Liver (tissue), 9 donors: ENCODE results near the gene PLG. TPM values are rescaled to one million over a fixed set of nuclear protein-coding genes. Genes with fewer than 3 reads are reported as not detected.

Source experiments
- DNase-seq: peaks from one replicate; pipeline ENCODE4 v3.0.0-alpha.2; 2017; ENCODE audit warnings: low spot score
- H3K27ac ChIP-seq, 2 donors: one replicate each; pipeline ENCODE4 v1.7.0; 2013; ENCODE audit warnings: inconsistent platforms in 2 of 2, low read length in 2 of 2, control low read depth in 1 of 2, low read depth in 1 of 2, mild to moderate bottlenecking in 1 of 2
- H3K27me3 ChIP-seq, 4 donors: one replicate each; pipeline versions ENCODE4 v1.6.1 to v1.7.0; 2013; ENCODE audit warnings: low read length in 3 of 4, inconsistent platforms in 1 of 4, mild to moderate bottlenecking in 1 of 4, moderate library complexity in 1 of 4; ENCODE audit not compliant: control insufficient read depth in 4 of 4, insufficient read depth in 4 of 4
- H3K36me3 ChIP-seq, 4 donors: one replicate each; pipeline versions ENCODE4 v1.6.1 to v1.7.0; 2013; ENCODE audit warnings: low read length in 3 of 4, mild to moderate bottlenecking in 3 of 4, low read depth in 1 of 4, moderate library complexity in 1 of 4; ENCODE audit not compliant: control insufficient read depth in 4 of 4, insufficient read depth in 3 of 4
- H3K4me1 ChIP-seq, 4 donors: one replicate each; pipeline versions ENCODE4 v1.6.1 to v1.7.0; 2013; ENCODE audit warnings: low read length in 3 of 4, mild to moderate bottlenecking in 3 of 4, moderate library complexity in 1 of 4; ENCODE audit not compliant: control insufficient read depth in 4 of 4, insufficient read depth in 4 of 4
- H3K4me3 ChIP-seq, 3 donors: one replicate each; pipeline versions ENCODE4 v1.6.1 to v1.7.0; 2013; ENCODE audit warnings: low read length in 3 of 3, control low read depth in 1 of 3, low read depth in 1 of 3, mild to moderate bottlenecking in 1 of 3
- H3K9ac ChIP-seq, 2 donors: one replicate each; pipeline ENCODE4 v1.7.0; 2013; ENCODE audit warnings: low read length in 2 of 2, mild to moderate bottlenecking in 2 of 2, moderate library complexity in 2 of 2, control low read depth in 1 of 2, low read depth in 1 of 2
- H3K9me3 ChIP-seq, 4 donors: one replicate each; pipeline versions ENCODE4 v1.6.1 to v1.7.0; 2013; ENCODE audit warnings: low read length in 3 of 4; ENCODE audit not compliant: control insufficient read depth in 4 of 4
- EGR1 ChIP-seq, 2 donors: IDR thresholded peaks; 2 replicates each; pipeline ENCODE4 v1.6.1; 2016 to 2018; ENCODE audit warnings: antibody characterized with exemption in 2 of 2, low read depth in 2 of 2
- FOXA1 ChIP-seq: IDR thresholded peaks from 2 replicates; pipeline ENCODE4 v1.6.1; 2016; ENCODE audit warnings: antibody characterized with exemption
- FOXA2 ChIP-seq: IDR thresholded peaks from 2 replicates; pipeline ENCODE4 v1.6.1; 2016; ENCODE audit warnings: antibody characterized with exemption
- GABPA ChIP-seq, 2 donors: IDR thresholded peaks in 1 of 2; conservative IDR thresholded peaks in 1 of 2; 2 replicates each; pipeline ENCODE4 v1.6.1; 2016; ENCODE audit warnings: antibody characterized with exemption in 2 of 2, mild to moderate bottlenecking in 1 of 2, moderate library complexity in 1 of 2
- HNF4A ChIP-seq, 2 donors: conservative IDR thresholded peaks; 2 replicates each; pipeline ENCODE4 v1.6.1; 2016; ENCODE audit warnings: antibody characterized with exemption in 2 of 2, mild to moderate bottlenecking in 2 of 2
- HNF4G ChIP-seq: IDR thresholded peaks from 2 replicates; pipeline ENCODE4 v1.6.1; 2016; ENCODE audit warnings: antibody characterized with exemption
- JUND ChIP-seq, 2 donors: IDR thresholded peaks; 2 replicates each; pipeline ENCODE4 v1.6.1; 2016; ENCODE audit warnings: antibody characterized with exemption in 2 of 2
- NR2F2 ChIP-seq: IDR thresholded peaks from 2 replicates; pipeline ENCODE4 v1.6.1; 2016; ENCODE audit warnings: antibody characterized with exemption
- RAD21 ChIP-seq, 2 donors: IDR thresholded peaks; 2 replicates each; pipeline ENCODE4 v1.6.1; 2016; ENCODE audit warnings: antibody characterized with exemption in 2 of 2, mild to moderate bottlenecking in 2 of 2
- RXRA ChIP-seq, 2 donors: IDR thresholded peaks; 2 replicates each; pipeline ENCODE4 v1.6.1; 2017 to 2018; ENCODE audit warnings: antibody characterized with exemption in 2 of 2, mild to moderate bottlenecking in 1 of 2
- SP1 ChIP-seq: IDR thresholded peaks from 2 replicates; pipeline ENCODE4 v1.6.1; 2018; ENCODE audit warnings: antibody characterized with exemption, mild to moderate bottlenecking
- TAF1 ChIP-seq: conservative IDR thresholded peaks from 2 replicates; pipeline ENCODE4 v1.6.1; 2016; ENCODE audit warnings: antibody characterized with exemption, mild to moderate bottlenecking
- YY1 ChIP-seq: IDR thresholded peaks from 2 replicates; pipeline ENCODE4 v1.6.1; 2016; ENCODE audit warnings: antibody characterized with exemption, mild to moderate bottlenecking
- WGBS: extraction: QIAGEN DNeasy Blood & Tissue Kit; methylation state at CpG from one replicate; pipeline ENCODE4 v1.1.7; 2013; 5-methylcytosine and 5-hydroxymethylcytosine counted together
- polyA plus RNA-seq, 2 donors: library from polyadenylated mRNA; stranded (reverse) in 1 of 2; unstranded in 1 of 2; fragments of 200-250 nt in 1 of 2; fragments of >200 nt in 1 of 2; fragmentation: Nextera tagmentation in 1 of 2; extraction: Ambion mirVana in 1 of 2; gene quantifications; one replicate each; pipeline versions ENCODE4 v1.2.1 to v1.2.3, GENCODE V29; 2013 to 2015
- total RNA-seq, 2 donors: library from RNA; depleted of rRNA; stranded (reverse); fragments of >200 nt; gene quantifications; one replicate each; pipeline ENCODE4 v1.2.3, GENCODE V29; 2014
- TF ChIP-seq, protein P1 (sequence below): fragments of 150-350 bp; IDR thresholded peaks from 2 replicates; pipeline ENCODE4 v1.5.1; 2017; ENCODE audit warnings: improper control_type of control experiment, low read depth, low read length; ENCODE audit not compliant: missing input control
- TF ChIP-seq, protein P2 (sequence below): IDR thresholded peaks from 2 replicates; pipeline ENCODE4 v1.6.1; 2016; ENCODE audit warnings: antibody characterized with exemption, mild to moderate bottlenecking
- TF ChIP-seq, protein P3 (sequence below): IDR thresholded peaks from 2 replicates; pipeline ENCODE4 v1.6.1; 2016; ENCODE audit warnings: antibody characterized with exemption
- TF ChIP-seq, protein P4 (sequence below): IDR thresholded peaks from 2 replicates; pipeline ENCODE4 v1.6.1; 2016; ENCODE audit warnings: antibody characterized with exemption
- TF ChIP-seq, protein P5 (sequence below): IDR thresholded peaks from 2 replicates; pipeline ENCODE4 v1.6.1; 2016; ENCODE audit warnings: antibody characterized with exemption
- donor health status: healthy.
- donor health status: healthy.
- donor health status: healthy.
- donor health status: healthy.
- donor health status: healthy.

PLG gene
- total and polyA plus RNA-seq, 4 donors = 880 to 1,797 (median 1,257) TPM

DNA sequence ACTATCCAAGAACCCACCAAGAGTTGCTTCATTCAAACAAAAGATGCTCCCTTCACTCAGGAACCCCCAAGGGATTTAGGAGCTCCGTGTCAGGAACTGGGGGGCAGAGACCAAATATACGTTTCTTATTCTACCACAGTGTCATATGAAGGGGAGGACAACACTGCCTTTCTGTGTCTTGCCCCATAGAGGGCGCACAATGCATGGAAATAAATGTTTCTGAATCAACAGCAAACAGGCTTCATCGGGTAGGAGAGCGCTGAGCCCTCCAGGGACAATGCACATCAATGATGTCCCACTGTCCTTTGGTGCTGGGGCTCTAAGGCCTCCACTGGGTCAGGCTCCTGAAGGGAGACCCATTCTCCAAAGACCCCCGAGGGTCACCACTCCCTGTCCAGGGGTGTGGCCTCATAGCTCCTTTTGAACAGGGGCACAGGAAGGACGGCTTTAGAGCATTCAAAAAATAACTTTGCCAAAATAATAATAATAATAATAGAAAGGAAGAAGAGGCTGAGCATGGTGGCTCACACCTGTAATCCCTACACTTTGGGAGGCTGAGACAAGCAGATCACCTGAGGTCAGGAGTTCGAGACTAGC is 31.1 kb downstream of the PLG start:
- Histone ChIP-seq H3K27ac (no peak overlapping the region), H3K4me1 (no peaks in the 10 kb centered on the region), H3K9me3 (no peaks in the 10 kb centered on the region), H3K4me3 (no peak overlapping the region), H3K27me3 (no peaks in the 10 kb centered on the region), H3K36me3 (peaks cover 7 to 90% (median 75%) of the 10 kb centered on the region in 4 donors), H3K9ac (no peak overlapping the region)
- 59% methylated on average over 8 of the region's 8 CpGs for WGBS
- TF ChIP-seq, protein P1, sequence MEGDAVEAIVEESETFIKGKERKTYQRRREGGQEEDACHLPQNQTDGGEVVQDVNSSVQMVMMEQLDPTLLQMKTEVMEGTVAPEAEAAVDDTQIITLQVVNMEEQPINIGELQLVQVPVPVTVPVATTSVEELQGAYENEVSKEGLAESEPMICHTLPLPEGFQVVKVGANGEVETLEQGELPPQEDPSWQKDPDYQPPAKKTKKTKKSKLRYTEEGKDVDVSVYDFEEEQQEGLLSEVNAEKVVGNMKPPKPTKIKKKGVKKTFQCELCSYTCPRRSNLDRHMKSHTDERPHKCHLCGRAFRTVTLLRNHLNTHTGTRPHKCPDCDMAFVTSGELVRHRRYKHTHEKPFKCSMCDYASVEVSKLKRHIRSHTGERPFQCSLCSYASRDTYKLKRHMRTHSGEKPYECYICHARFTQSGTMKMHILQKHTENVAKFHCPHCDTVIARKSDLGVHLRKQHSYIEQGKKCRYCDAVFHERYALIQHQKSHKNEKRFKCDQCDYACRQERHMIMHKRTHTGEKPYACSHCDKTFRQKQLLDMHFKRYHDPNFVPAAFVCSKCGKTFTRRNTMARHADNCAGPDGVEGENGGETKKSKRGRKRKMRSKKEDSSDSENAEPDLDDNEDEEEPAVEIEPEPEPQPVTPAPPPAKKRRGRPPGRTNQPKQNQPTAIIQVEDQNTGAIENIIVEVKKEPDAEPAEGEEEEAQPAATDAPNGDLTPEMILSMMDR = peak; percentile 48
- TF ChIP-seq HNF4G (no peak), NR2F2 (no peak), GABPA (IDR thresholded peaks at IDR 0.05 in 1 of 2, conservative IDR thresholded peaks at IDR 0.05 in 1 of 2) (no peak), RAD21 (IDR thresholded peaks at IDR 0.05) (peak; percentile 62), TAF1 (no peak)
- TF ChIP-seq, protein P2, sequence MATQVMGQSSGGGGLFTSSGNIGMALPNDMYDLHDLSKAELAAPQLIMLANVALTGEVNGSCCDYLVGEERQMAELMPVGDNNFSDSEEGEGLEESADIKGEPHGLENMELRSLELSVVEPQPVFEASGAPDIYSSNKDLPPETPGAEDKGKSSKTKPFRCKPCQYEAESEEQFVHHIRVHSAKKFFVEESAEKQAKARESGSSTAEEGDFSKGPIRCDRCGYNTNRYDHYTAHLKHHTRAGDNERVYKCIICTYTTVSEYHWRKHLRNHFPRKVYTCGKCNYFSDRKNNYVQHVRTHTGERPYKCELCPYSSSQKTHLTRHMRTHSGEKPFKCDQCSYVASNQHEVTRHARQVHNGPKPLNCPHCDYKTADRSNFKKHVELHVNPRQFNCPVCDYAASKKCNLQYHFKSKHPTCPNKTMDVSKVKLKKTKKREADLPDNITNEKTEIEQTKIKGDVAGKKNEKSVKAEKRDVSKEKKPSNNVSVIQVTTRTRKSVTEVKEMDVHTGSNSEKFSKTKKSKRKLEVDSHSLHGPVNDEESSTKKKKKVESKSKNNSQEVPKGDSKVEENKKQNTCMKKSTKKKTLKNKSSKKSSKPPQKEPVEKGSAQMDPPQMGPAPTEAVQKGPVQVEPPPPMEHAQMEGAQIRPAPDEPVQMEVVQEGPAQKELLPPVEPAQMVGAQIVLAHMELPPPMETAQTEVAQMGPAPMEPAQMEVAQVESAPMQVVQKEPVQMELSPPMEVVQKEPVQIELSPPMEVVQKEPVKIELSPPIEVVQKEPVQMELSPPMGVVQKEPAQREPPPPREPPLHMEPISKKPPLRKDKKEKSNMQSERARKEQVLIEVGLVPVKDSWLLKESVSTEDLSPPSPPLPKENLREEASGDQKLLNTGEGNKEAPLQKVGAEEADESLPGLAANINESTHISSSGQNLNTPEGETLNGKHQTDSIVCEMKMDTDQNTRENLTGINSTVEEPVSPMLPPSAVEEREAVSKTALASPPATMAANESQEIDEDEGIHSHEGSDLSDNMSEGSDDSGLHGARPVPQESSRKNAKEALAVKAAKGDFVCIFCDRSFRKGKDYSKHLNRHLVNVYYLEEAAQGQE = no peak
- DNase-seq = no peak

DNA sequence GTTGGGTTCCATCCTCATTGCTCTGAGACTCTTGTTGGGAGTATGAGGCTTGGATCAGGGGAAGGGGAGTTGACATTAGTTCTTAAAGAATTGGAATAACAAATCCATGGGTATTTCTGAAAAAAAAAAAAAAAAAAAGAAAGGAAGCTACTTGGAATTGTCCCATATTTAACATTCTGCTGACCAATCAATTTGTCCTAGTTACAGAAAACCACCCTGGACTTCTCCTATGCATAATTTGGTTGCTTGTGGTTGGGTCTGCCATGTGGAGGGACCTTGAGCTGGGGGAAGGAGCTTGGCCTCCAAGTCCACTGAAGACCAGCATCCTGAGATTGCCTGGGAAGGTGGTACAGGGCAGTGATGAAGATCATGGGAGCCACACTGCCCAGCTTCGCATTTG is 32.6 kb downstream of the PLG start:
- 97% methylated on average over 1 of the region's 1 CpG for WGBS
- Histone ChIP-seq H3K4me1 (no peaks in the 10 kb centered on the region), H3K9ac (no peak overlapping the region), H3K4me3 (no peak overlapping the region), H3K27me3 (no peaks in the 10 kb centered on the region), H3K36me3 (peaks cover 7 to 88% (median 76%) of the 10 kb centered on the region in 4 donors), H3K27ac (no peak overlapping the region), H3K9me3 (no peaks in the 10 kb centered on the region)
- TF ChIP-seq EGR1 (IDR thresholded peaks at IDR 0.05; ENCODE audit: low read depth in 2 of 2) = no peak
- no peak for TF ChIP-seq NR2F2
- TF ChIP-seq, protein P3, sequence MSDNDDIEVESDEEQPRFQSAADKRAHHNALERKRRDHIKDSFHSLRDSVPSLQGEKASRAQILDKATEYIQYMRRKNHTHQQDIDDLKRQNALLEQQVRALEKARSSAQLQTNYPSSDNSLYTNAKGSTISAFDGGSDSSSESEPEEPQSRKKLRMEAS = no peak
- TF ChIP-seq, protein P4, sequence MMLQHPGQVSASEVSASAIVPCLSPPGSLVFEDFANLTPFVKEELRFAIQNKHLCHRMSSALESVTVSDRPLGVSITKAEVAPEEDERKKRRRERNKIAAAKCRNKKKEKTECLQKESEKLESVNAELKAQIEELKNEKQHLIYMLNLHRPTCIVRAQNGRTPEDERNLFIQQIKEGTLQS = no peak
- no peak for TF ChIP-seq FOXA2
- TF ChIP-seq, protein P2 = no peak
- no peak for TF ChIP-seq SP1
- no peak for TF ChIP-seq HNF4A (conservative IDR thresholded peaks at IDR 0.05)
- no peak for TF ChIP-seq HNF4G
- TF ChIP-seq RXRA (IDR thresholded peaks at IDR 0.05) = no peak
- no peak for TF ChIP-seq RAD21 (IDR thresholded peaks at IDR 0.05)
- no peak for TF ChIP-seq GABPA (IDR thresholded peaks at IDR 0.05 in 1 of 2, conservative IDR thresholded peaks at IDR 0.05 in 1 of 2)
- TF ChIP-seq TAF1 = no peak
- TF ChIP-seq FOXA1 = no peak
- TF ChIP-seq, protein P1 = no peak
- TF ChIP-seq JUND (IDR thresholded peaks at IDR 0.05) = no peak
- TF ChIP-seq, protein P5, sequence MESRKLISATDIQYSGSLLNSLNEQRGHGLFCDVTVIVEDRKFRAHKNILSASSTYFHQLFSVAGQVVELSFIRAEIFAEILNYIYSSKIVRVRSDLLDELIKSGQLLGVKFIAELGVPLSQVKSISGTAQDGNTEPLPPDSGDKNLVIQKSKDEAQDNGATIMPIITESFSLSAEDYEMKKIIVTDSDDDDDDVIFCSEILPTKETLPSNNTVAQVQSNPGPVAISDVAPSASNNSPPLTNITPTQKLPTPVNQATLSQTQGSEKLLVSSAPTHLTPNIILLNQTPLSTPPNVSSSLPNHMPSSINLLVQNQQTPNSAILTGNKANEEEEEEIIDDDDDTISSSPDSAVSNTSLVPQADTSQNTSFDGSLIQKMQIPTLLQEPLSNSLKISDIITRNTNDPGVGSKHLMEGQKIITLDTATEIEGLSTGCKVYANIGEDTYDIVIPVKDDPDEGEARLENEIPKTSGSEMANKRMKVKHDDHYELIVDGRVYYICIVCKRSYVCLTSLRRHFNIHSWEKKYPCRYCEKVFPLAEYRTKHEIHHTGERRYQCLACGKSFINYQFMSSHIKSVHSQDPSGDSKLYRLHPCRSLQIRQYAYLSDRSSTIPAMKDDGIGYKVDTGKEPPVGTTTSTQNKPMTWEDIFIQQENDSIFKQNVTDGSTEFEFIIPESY = no peak
- TF ChIP-seq YY1 = no peak
- no peak for DNase-seq
